Psoas muscle (tissue), 8 donors: ENCODE measurements around the gene WDR82. TPM values are rescaled to one million over a fixed set of nuclear protein-coding genes. Genes with fewer than 3 reads are reported as not detected.
"Not testable (repeated sequence)": the region's sequence is repeated elsewhere in the genome, so short reads cannot be mapped to it uniquely, and the experiment has no call there.

ENCODE experiments used
- ATAC-seq, 4 donors: fragments of 200-7000 bp; cut with Tn5 transposase; one replicate each; pipeline ENCODE4 v1.9.1; 2020; ENCODE audit warnings: moderate library complexity in 3 of 4, mild to moderate bottlenecking in 2 of 4
- DNase-seq, 2 donors: peaks; one replicate each; pipeline ENCODE4 v3.0.0-alpha.2; 2020
- H3K27ac ChIP-seq: fragments of 200-600 bp; one replicate; pipeline ENCODE4 v1.8.0; 2022
- H3K27me3 ChIP-seq, 3 donors: fragments of 200-600 bp in 1 of 3; one replicate each; pipeline versions ENCODE4 v1.6.1 to v1.8.0; 2013 to 2022; ENCODE audit warnings: low read length in 2 of 3, mild to moderate bottlenecking in 2 of 3, moderate library complexity in 1 of 3; ENCODE audit not compliant: insufficient read depth in 3 of 3
- H3K36me3 ChIP-seq, 2 donors: fragments of 200-600 bp in 1 of 2; one replicate each; pipeline versions ENCODE4 v1.6.1 to v1.8.0; 2013 to 2022; ENCODE audit warnings: low read depth in 1 of 2, mild to moderate bottlenecking in 1 of 2, moderate library complexity in 1 of 2; ENCODE audit not compliant: insufficient read depth in 1 of 2
- H3K4me1 ChIP-seq: fragments of 200-600 bp; one replicate; pipeline ENCODE4 v1.8.0; 2022
- H3K4me3 ChIP-seq: fragments of 200-600 bp; one replicate; pipeline ENCODE4 v1.8.0; 2022; ENCODE audit warnings: mild to moderate bottlenecking
- H3K9me3 ChIP-seq: fragments of 200-600 bp; one replicate; pipeline ENCODE4 v1.8.0; 2022
- CTCF ChIP-seq: fragments of 200-600 bp; IDR thresholded peaks from one replicate; pipeline ENCODE4 v1.8.0; 2022; ENCODE audit warnings: antibody characterized with exemption
- WGBS, 3 donors: extraction: QIAGEN DNeasy Blood & Tissue Kit; methylation state at CpG; one replicate each; pipeline versions ENCODE4 v1.1.6 to v1.1.7; 2013; 5-methylcytosine and 5-hydroxymethylcytosine counted together
- intact Hi-C, 2 donors: fragments of 100-400 bp; cut with DNase I; formaldehyde crosslinking; loops; one replicate each; pipeline versions ENCODE4 v1.11.0 to v1.14.2; 2022
- polyA plus RNA-seq, 3 donors: library from polyadenylated mRNA; stranded (reverse); fragments of 200-250 nt; gene quantifications; one replicate each; pipeline ENCODE4 v1.2.3, GENCODE V29; 2013
- total RNA-seq, 4 donors: library from RNA; stranded (reverse); fragmentation: NEBNext Ultra II Directional in 2 of 4; extraction: Animal tissue kit (Norgen Biotek cat#: 25700) in 2 of 4; gene quantifications; one replicate each; pipeline versions ENCODE4 v1.2.1 to v1.2.4, GENCODE V29; 2021 to 2023
- donor health status: healthy with polysubstance abuse.
- donor health status: DM: no; HTN: no; CAD: no; lungs with moderate emphysema.
- donor health status: Bipolar disorder and iron deficiency.
- donor health status: healthy.
- donor health status: DM: yes; HTN: yes; CAD: no.
- donor health status: DM: no; HTN: no; CAD: no.
- donor health status: DM: no; HTN: no; CAD: no.
- donor health status: DM: yes; HTN: yes; CAD: no.

The WDR82 gene
- total and polyA plus RNA-seq, 7 donors = 46.1 to 96.7 (median 84.0) TPM

- ATAC-seq (no peak), DNase-seq (no peak)
- peak overlapping the region; percentile 93 for H3K27ac ChIP-seq
- no peaks in the 10 kb centered on the region for H3K9me3 ChIP-seq
- H3K4me3 ChIP-seq = peak overlapping the region; percentile 77
- H3K4me1 ChIP-seq = peaks cover 43% of the 10 kb centered on the region
- H3K36me3 ChIP-seq = peaks cover 2 to 17% of the 10 kb centered on the region in 2 donors
- WGBS, 3 donors = 29 to 44% (median 37%) methylated on average over 2 of the region's 2 CpGs
- intact Hi-C loops = loop anchor here in 1 of 2 donors (5.0 kb wide), 1 partner anchor 42 kb away; the partner anchor contains the start of gene TWF2
- H3K27me3 ChIP-seq = no peaks in the 10 kb centered on the region
- TF ChIP-seq CTCF = no peak
Measured at GRCh38 chr3:52279596-52279995, 1.1 kb upstream of the WDR82 start.

- 0 to 1% (median 0%) methylated on average over 36 to 54 of the region's 54 CpGs for WGBS, 3 donors
- peaks cover 2 to 19% of the 10 kb centered on the region in 2 donors for H3K36me3 ChIP-seq
Measured at GRCh38 chr3:52277972-52278509, 408 bp downstream of the WDR82 start.

GRCh38 chr3:52277071-52277964 lies 1.1 kb downstream of the WDR82 start:
- peak overlapping the region; percentile 77 for H3K4me3 ChIP-seq
- peak; percentile 50 to 65 (median 57) for ATAC-seq
- intact Hi-C loops = loop anchor here (2.0 to 5.0 kb wide), 2 partner anchors 39 to 40 kb away; partner anchors contain the start of gene TWF2 (in 2 of the 2)

More at GRCh38 chr3:52277972-52278509, 408 bp downstream of the WDR82 start:
- peak; percentile 46 for TF ChIP-seq CTCF
- Histone ChIP-seq H3K9me3 (no peaks in the 10 kb centered on the region), H3K4me1 (peaks cover 51% of the 10 kb centered on the region), H3K4me3 (peak overlapping the region; percentile 77), H3K27me3 (no peaks in the 10 kb centered on the region), H3K27ac (peak overlapping the region; percentile 93)
- DNase-seq = peak; percentile 65 to 86
- ATAC-seq = peak; percentile 67 to 80 (median 74)
- intact Hi-C loops = loop anchor here (1.0 to 5.0 kb wide), 3 partner anchors 9 to 41 kb away; partner anchors contain the start of genes TWF2 (in 2 of the 2) and GLYCTK (in 1 of the 2)

GRCh38 chr3:52274781-52275180 lies 3.7 kb downstream of the WDR82 start:
- H3K9me3 ChIP-seq, DNase-seq, H3K27me3 ChIP-seq, ATAC-seq: not testable (repeated sequence)
- intact Hi-C loops = loop anchor here in 1 of 2 donors (5.0 kb wide), 1 partner anchor 37 kb away; the partner anchor contains the start of gene TWF2
- Histone ChIP-seq H3K27ac (peak overlapping the region; percentile 93), H3K4me1 (peaks cover 70% of the 10 kb centered on the region), H3K36me3 (peaks cover 5 to 30% of the 10 kb centered on the region in 2 donors), H3K4me3 (peak overlapping the region; percentile 77)
- WGBS, 3 donors = 85 to 93% (median 89%) methylated on average over 18 of the region's 18 CpGs

More at GRCh38 chr3:52277071-52277964, 1.1 kb downstream of the WDR82 start:
- TF ChIP-seq CTCF = no peak
- Histone ChIP-seq H3K9me3 (no peaks in the 10 kb centered on the region), H3K4me1 (peaks cover 57% of the 10 kb centered on the region), H3K36me3 (peaks cover 2 to 18% of the 10 kb centered on the region in 2 donors), H3K27ac (peak overlapping the region; percentile 93), H3K27me3 (no peaks in the 10 kb centered on the region)
- DNase-seq = peak; percentile 86 to 91
- 1% methylated on average over 28 of the region's 28 CpGs for WGBS, 3 donors

- no peaks in the 10 kb centered on the region for H3K27me3 ChIP-seq
- H3K4me3 ChIP-seq = no peak overlapping the region
- H3K9me3 ChIP-seq = no peaks in the 10 kb centered on the region
- 59 to 84% (median 63%) methylated on average over 3 of the region's 3 CpGs for WGBS, 3 donors
- intact Hi-C loops = no loop called here
- ATAC-seq (no peak), DNase-seq (no peak)
- H3K27ac ChIP-seq = peak overlapping the region; percentile 12
- peaks cover 69% of the 10 kb centered on the region for H3K4me1 ChIP-seq
- H3K36me3 ChIP-seq = peaks cover 5 to 50% of the 10 kb centered on the region in 2 donors
- TF ChIP-seq CTCF = no peak
Measured at GRCh38 chr3:52272831-52273230, 5.6 kb downstream of the WDR82 start.

GRCh38 chr3:52272172-52272571 lies 6.3 kb downstream of the WDR82 start:
- H3K27me3 ChIP-seq, ATAC-seq, H3K27ac ChIP-seq, intact Hi-C loops, H3K9me3 ChIP-seq, H3K4me3 ChIP-seq, DNase-seq: not testable (repeated sequence)
- Histone ChIP-seq H3K36me3 (peaks cover 5 to 56% of the 10 kb centered on the region in 2 donors), H3K4me1 (peaks cover 69% of the 10 kb centered on the region)
- WGBS, 3 donors = 94 to 97% (median 94%) methylated on average over 9 of the region's 9 CpGs
